GM19351 (cell line): ENCODE measurements around the gene UTY.
"Not testable (repeated sequence)": the region's sequence is repeated elsewhere in the genome, so short reads cannot be mapped to it uniquely, and the experiment has no call there.

Experiments used
- ATAC-seq: cut with Tn5 transposase; IDR thresholded peaks from one replicate; pipeline ENCODE4 v1.9.1; 2021; ENCODE audit warnings: mild to moderate bottlenecking, moderate library complexity; ENCODE audit not compliant: unreplicated experiment

Gene UTY

GRCh38 chrY:13312966-13313365 is 166.9 kb downstream of the UTY start:
- no peak for ATAC-seq

GRCh38 chrY:13307959-13308358 is 171.9 kb downstream of the UTY start:
- ATAC-seq: no peak

GRCh38 chrY:13300795-13301194 is 179.0 kb downstream of the UTY start:
- ATAC-seq: no peak

GRCh38 chrY:13299411-13299810 is 180.4 kb downstream of the UTY start:
- ATAC-seq: no peak

- ATAC-seq: no peak
These were observed 183.5 kb downstream of the UTY start for GRCh38 chrY:13296176-13296890.

- no peak for ATAC-seq
These were observed 184.8 kb downstream of the UTY start for GRCh38 chrY:13295026-13295425.

GRCh38 chrY:13291199-13291598 is 188.6 kb downstream of the UTY start:
- ATAC-seq: no peak

GRCh38 chrY:13282151-13283054 is 197.4 kb downstream of the UTY start:
- ATAC-seq: not testable (repeated sequence)

GRCh38 chrY:13279561-13279960 is 200.3 kb downstream of the UTY start:
- no peak for ATAC-seq

- ATAC-seq: no peak
These were observed 208.1 kb downstream of the UTY start for GRCh38 chrY:13271706-13272105.

GRCh38 chrY:13253941-13254440 is 225.8 kb downstream of the UTY start:
- ATAC-seq: not testable (repeated sequence)

- ATAC-seq: no peak
These were observed 229.4 kb downstream of the UTY start for GRCh38 chrY:13250421-13250820.

- no peak for ATAC-seq
These were observed 236.1 kb downstream of the UTY start for GRCh38 chrY:13243716-13244115.

- ATAC-seq: no peak
These were observed 245.9 kb downstream of the UTY start for GRCh38 chrY:13233901-13234300.

GRCh38 chrY:13233118-13233517 is 246.7 kb downstream of the UTY start:
- ATAC-seq: no peak

- ATAC-seq: no peak
These were observed 252.4 kb downstream of the UTY start for GRCh38 chrY:13227354-13227953.

GRCh38 chrY:13210961-13211646 is 268.7 kb downstream of the UTY start:
- no peak for ATAC-seq

GRCh38 chrY:13205214-13205613 is 274.6 kb downstream of the UTY start:
- ATAC-seq: no peak
